Measurements from ENCODE around the gene CSNK1G2.

CSNK1G2 gene

DNA sequence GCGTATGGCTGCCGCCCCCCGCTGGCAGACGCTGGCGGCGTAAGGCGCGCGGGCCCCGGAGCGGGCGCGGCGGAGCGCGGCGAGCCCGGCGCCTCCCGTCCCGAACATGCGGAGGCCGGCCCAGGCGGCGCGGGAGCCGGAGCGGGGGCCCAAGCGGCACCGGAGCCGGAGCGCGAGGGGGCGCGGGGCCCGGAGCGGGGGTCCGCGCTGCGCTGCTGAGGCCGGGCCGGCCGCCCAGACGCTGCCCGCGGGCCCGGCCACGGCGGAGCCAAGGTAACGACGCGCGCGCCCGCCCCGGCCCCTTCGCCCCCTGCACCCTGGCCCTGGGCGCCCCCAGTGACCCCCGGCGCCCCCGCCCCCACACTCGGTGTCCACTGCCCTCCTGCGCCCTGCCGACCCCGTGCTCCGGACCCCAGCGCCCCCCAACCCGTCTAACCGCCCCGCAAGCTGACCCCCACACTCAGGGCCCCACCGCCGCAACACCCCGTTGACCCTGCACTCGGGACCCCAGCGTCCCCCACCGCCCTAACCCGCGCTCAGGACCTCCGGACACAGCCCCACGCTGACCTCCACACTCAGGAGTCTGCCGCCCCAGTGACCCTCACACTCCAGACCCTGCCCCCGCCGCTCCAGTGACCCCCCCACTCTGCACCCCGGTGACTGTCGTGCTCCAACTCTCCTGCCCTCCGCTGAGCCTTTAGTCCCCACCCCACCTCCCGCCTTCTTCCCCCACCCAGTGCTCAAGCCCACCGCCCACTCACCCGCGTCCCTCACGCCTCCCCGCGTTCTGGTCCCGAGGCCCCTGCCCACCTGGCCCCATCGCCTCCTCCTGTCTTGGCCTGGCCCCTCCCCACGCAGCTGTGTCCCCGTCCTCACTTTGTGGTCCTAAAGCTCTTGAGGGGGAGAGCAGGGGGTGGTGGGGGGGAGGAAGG is at the start of gene CSNK1G2:
CSNK1G2 (plus strand) TSS at position 27 of the 932 bp plus-strand sequence. CDS start 28,601 bp downstream, outside the sequence.
- peak in 1 of 2 donors; percentile 34 for DNase-seq (ENCODE audit: low read depth in 2 of 2)

DNA sequence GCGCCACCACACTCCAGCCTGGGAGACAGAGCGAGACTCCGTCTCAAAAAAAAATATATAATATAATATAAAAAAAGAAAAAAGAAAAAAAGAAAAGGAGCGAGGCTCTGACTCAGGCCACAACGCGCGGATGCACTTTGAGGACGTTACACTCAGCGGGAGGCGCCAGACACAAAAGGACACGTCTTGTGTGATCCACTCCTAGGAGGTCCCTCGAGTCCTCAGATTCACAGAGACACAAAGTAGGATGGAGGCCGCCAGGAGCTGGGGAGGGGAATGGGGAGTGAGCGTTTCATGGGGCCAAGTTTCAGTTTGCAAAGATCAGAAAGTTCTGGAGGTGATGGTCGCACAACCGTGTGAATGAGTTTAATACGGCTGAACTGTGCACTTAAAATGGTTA is 47.2 kb upstream of the CSNK1G2 start:
- no peak for DNase-seq (ENCODE audit: low read depth in 2 of 2)

DNA sequence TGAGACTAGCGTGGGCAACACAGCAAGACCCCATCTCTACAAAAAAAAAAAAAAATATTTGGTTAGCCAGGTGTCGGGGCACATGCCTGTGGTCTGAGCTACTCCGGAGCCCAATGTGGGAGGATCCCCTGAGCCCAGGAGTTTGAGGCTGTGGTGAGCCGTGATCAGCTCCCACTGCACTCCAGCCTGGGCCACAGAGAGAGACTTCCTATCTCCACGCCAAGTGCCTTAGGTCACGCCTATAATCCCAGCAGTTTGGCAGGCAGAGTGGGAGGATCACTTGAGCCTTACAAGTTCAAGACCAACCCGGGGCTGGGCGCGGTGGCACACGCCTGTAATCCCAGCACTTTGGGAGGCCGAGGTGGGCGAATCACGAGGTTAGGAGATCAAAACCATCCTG is 44.5 kb upstream of the CSNK1G2 start:
- no peak for DNase-seq (ENCODE audit: low read depth in 2 of 2)

- no peak for DNase-seq (ENCODE audit: low read depth in 2 of 2)
Observed at GRCh38 chr19:1901940-1902404, 39.0 kb upstream of the CSNK1G2 start.

DNA sequence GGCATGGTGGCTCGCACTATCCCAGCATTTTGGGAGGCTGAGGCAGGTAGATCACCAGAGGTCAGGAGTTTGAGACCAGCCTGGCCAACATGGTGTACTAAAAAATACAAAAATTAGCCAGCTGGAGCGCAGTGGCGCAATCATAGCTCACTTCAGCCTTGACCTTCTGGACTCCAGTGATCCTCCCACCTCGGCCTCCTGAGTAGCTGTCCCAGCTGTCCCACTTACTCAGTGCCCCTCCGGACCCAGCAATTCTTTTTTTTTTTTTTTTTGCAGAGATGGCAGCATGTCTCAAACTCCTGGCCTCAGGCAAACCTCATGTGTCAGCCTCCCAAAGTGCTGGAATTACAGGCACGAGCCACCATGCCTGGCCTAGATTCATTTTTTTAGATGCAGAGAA is 38.0 kb upstream of the CSNK1G2 start:
- no peak for DNase-seq (ENCODE audit: low read depth in 2 of 2)

DNA sequence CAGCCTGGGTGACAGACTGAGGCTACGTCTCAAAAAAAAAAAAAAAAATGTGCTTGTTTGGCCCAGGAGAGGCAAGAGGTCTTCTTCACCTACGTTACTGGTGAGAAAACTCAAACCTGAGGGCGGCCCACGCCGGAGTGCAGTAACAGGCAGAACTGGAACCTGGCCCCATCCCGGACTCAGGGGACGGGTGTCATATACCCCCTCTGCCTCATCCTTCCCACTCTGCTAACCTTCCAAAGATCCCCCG is 36.2 kb upstream of the CSNK1G2 start:
- no peak for DNase-seq (ENCODE audit: low read depth in 2 of 2)

- DNase-seq (ENCODE audit: low read depth in 2 of 2) = peak; percentile 97
Observed at GRCh38 chr19:1905110-1905862, 35.7 kb upstream of the CSNK1G2 start, which contains the start of the genes ADAT3 and SCAMP4. Gene ADAT3 (plus strand): TSS chr19:1905399. CDS start chr19:1912048, 6,649 bp downstream. Gene SCAMP4 (plus strand): TSS chr19:1905399. CDS start chr19:1915020, 9,621 bp downstream.

GRCh38 chr19:1905863-1906375 is 35.1 kb upstream of the CSNK1G2 start:
- no peak for DNase-seq (ENCODE audit: low read depth in 2 of 2)

DNA sequence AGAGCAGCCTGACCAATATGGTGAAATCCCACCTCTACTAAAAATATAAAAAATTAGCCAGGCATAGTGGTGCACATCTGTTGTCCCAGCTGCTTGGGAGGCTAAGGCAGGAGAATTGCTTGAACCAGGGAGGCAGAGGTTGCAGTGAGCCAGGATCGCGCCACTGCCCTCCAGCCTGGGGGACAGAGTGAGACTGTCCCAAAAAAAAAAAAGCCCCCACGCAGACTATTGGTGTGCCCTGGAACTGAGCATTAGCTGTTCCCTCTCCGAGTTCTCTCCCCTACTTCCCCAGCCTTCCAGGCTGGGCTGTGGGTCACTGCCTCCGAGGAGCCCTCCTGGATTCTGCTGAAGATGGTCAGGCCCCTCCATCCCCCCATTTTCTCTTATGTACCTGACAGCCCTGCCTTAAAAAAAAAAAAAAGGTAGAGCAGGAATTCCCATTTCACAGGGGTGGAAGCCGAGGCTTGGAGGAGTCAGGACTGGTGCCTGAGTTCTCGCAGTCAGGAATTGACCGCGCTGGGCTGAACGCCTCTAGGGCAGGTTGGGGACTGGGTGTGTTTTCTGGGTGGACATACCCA is 33.9 kb upstream of the CSNK1G2 start:
- DNase-seq (ENCODE audit: low read depth in 2 of 2) = no peak

DNA sequence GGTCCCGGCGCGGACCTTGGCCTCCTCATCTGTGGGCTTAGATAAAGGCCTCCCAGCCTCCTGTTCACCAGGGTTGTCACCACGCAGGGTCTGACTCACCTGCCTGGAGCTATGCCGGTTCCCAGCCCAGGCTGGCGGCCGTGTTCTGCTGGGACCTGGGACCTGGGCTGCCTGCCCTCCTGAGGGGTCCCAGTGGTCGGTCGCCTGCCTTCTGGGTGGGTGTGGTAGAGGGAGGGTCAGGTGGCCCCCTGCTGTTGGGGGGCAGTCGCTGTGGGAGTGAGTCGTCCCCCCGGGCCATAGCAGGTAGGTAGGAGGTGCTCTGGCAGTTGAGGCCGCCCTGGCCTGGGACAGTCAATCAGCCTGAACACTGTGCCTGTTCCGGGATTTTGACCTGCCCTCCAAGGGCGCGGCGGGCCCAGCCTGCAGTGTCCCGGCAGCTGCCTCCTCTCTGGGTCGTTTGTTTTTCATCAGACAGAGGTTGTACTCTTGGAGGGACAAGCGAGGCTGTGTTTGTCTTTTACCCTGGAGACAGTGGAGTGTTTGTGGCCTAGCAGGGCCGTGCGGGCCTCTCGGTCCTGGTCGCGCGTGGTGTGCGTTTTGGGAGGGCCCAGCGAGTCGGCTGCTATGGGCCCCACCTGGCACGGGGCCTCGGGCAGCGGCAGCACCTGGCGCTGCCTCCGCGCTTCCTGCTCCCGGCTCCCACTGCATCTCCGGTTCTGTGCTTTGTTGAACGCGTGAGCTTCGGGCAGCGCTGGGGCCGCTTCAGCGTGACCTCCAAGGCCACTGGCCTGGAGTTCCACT is 33.2 kb upstream of the CSNK1G2 start:
- no peak for DNase-seq (ENCODE audit: low read depth in 2 of 2)

DNA sequence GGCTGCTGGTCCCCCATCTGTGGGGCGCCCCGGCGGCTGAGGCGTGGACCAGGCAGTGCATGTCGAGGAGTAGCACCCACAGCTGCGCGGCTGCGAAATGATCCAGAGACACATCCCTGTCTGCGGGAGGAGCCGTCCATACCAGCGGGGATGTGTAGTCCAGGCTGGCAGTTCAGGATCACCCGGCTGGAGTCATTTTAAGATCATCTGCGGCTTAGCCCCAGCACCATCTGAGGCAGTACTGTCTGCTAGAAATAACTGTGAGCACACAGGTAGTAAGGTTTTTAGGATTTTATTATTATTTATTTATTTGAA is 32.7 kb upstream of the CSNK1G2 start:
- DNase-seq (ENCODE audit: low read depth in 2 of 2) = no peak

GRCh38 chr19:1909761-1910080 is 31.3 kb upstream of the CSNK1G2 start:
- no peak for DNase-seq (ENCODE audit: low read depth in 2 of 2)

DNA sequence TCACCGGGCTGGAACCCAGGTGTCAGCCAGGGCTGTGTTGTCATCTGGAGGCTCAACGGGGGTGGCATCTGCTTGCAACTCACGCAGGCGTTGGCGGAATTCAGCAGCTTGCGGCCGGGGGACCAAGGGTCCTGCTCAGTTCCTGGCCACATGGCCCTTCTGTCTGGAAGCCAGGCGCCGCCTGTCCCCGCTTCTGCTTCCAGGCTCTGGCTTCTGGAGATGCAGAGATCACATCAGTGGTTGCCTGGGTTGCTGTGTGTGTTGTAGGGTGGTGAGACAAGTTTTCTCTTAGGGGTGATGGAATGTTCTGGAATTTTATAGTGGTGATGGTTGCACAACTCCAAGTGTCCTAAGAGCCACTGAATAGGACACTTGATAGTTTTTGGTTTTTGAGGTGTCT is 30.8 kb upstream of the CSNK1G2 start:
- DNase-seq (ENCODE audit: low read depth in 2 of 2) = no peak

DNA sequence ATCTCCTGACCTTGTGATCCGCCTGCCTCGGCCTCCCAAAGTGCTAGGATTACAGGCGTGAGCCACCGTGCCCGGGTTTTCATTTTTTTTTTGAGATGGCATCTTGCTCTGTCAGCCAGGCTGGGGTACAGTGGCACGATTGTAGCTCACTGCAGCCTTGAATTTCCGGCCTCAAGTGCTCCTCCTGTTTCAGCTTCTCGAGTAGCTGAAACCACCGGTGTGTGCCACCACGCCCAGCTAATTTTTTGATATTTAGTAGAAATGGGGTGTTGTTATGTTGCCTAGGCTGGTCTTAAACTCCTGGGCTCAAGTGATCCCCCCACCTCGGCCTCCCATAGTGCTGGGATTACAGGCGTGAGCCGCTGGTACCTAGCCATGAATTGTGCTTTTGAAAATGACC is 29.9 kb upstream of the CSNK1G2 start:
- DNase-seq (ENCODE audit: low read depth in 2 of 2) = no peak

- DNase-seq (ENCODE audit: low read depth in 2 of 2) = no peak
Observed at GRCh38 chr19:1911995-1912394, 29.0 kb upstream of the CSNK1G2 start.

DNA sequence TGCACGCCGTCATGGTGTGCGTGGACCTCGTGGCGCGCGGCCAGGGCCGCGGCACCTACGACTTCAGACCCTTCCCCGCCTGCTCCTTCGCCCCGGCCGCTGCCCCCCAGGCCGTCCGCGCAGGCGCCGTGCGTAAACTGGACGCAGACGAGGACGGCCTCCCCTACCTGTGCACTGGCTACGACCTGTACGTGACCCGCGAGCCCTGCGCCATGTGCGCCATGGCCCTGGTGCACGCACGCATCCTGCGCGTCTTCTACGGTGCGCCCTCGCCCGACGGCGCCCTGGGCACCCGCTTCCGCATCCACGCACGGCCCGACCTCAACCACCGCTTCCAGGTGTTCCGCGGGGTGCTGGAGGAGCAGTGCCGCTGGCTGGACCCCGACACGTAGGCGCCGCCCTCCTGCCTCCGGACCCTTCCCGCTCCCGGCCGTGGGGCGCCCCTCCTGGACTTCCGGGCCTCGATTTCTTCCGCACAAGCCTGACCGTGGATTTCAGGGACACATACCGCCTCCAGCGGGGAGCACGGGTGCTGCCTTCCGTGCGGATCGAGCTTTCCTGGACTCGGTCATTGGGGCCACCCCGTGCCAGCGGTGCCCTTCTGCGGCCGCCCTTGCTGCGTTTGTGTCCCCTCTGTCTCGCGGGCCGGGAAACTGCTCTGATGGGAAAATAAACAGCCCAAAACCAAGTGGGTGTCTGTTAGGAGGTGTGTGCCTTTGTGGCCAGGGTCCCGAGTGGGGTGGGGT is 28.0 kb upstream of the CSNK1G2 start:
- DNase-seq (ENCODE audit: low read depth in 2 of 2) = no peak

DNA sequence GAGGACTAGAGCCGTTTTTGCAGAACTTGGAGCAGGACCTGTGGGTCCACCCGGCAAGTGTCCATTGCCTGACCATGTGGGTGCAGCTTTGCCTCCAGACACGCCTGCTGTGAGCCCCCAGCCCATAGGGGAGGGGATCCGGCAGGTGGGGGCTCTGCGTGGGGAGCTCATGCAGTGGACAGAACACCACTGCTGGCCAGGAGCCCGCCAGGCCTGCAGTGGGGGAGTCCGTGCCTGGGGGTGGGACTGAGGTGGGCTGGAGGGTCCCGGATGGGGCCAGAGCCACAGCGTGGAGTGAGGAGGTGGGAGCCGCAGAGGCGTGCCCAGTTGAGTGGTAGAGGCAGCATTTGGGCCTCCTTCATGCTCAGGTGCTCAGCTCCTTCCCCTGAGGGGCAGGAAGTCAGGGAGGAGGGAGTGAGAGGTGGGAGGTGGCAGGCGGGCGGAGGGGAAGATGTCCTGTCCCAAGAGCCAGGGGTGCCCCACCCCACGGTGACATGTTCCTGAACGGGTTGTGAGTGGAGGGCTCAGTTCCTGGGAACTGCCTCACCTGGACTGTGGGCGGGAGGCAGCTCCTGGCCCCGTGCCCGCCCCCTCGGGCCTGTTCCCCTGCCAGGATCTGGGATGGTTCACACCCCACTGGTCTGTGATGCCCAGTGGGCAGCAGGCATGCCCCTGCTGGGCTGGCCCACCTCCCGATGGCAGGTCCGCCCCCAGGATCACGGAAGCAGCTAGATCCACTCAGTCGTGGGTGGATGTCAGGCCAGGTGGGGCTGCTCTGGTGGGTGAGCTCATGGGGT is 27.0 kb upstream of the CSNK1G2 start:
- no peak for DNase-seq (ENCODE audit: low read depth in 2 of 2)

- DNase-seq (ENCODE audit: low read depth in 2 of 2) = no peak
Observed at GRCh38 chr19:1914826-1915341, 26.1 kb upstream of the CSNK1G2 start.

DNA sequence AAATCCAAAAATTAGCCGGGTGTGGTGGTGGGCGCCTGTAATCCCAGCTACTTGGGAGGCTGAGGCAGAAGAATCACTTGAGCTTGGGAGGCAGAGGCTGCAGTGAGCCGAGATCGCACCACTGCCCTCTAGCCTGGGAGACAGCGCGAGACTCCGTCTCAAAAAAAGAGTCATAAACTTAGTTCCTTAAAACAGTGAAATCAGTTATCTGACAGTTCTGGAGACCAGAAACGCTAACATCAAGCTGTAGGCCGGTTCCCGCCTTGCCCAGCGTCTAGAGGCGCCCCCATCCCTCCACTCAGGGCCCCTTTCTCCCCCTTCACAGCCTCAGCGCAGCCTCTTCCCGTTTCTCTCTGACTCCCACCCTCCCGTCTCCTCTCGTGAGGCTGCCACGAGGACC is 23.8 kb upstream of the CSNK1G2 start:
- no peak for DNase-seq (ENCODE audit: low read depth in 2 of 2)

- DNase-seq (ENCODE audit: low read depth in 2 of 2) = no peak
Observed at GRCh38 chr19:1917926-1918325, 23.0 kb upstream of the CSNK1G2 start.
